H1 (cell line): ENCODE measurements around the gene PLEKHB1. TPM values are rescaled to one million over a fixed set of nuclear protein-coding genes. Genes with fewer than 3 reads are reported as not detected.

Experiments
- KDM5A ChIP-seq: fragments of 200-600 bp; IDR thresholded peaks from 2 replicates; pipeline ENCODE4 v1.7.1; 2012; ENCODE audit warnings: mild to moderate bottlenecking, low read length, inconsistent platforms, mixed read lengths
- SAP30 ChIP-seq: fragments of 300-600 bp; sonication (generic); IDR thresholded peaks from 2 replicates; pipeline ENCODE4 v1.7.1; 2012; ENCODE audit warnings: low read length, moderate library complexity, mild to moderate bottlenecking, inconsistent platforms; ENCODE audit not compliant: insufficient read depth, insufficient replicate concordance
- SUZ12 ChIP-seq: fragments of 200-600 bp; sonication (generic); IDR thresholded peaks from 2 replicates; pipeline ENCODE4 v1.6.1; 2012; ENCODE audit warnings: mild to moderate bottlenecking, inconsistent platforms, low read length, moderate library complexity, mixed read lengths
- polyA plus RNA-seq, 7 experiments: library from polyadenylated mRNA; depleted of rRNA in 3 of 7; stranded (reverse) in 5 of 7; unstranded in 2 of 7; fragments of >200 nt in 5 of 7; fragments of 200-250 nt in 2 of 7; gene quantifications; 1 replicate in 5 of 7; 2 replicates in 1 of 7; 4 replicates in 1 of 7; pipeline versions ENCODE4 v1.2.1 to v1.2.3, GENCODE V29; 2011 to 2013; ENCODE audit warnings: missing spikeins in 2 of 7, mixed read lengths in 2 of 7
- total RNA-seq: library from RNA; stranded (reverse); fragmentation: NEBNext Ultra II Directional; extraction: Animal tissue kit (Norgen Biotek cat#: 25700); gene quantifications from 2 replicates; pipeline ENCODE4 v1.2.1, GENCODE V29; 2021
- TF ChIP-seq, protein P1 (sequence below): IDR thresholded peaks from 2 replicates; pipeline ENCODE4 v1.6.1; 2011; ENCODE audit warnings: low read length, improper control_type of control experiment

The PLEKHB1 gene
- total and polyA plus RNA-seq, 2 of the 8 experiments (the other 6 are each of a cell fraction or from before 2014, with no cell fraction given), result 14.8 to 24.5 TPM

DNA sequence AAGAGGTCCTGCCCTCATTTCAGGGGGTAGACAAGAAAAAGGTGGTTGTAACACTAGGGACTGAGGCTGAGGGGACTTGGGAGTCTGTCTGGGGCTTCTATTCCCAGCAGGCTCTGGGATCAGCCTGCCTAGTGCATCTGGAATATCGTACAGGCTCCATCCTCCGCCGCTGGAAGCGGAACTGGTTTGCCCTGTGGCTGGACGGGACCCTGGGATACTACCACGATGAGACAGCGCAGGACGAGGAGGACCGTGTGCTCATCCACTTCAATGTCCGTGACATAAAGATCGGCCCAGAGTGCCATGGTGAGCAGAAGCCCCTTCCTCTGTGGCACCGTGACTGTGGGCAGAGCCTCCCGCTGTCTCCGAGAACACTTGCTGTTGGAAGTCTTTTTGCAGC is 4.0 kb downstream of the PLEKHB1 start (continued):
- TF ChIP-seq, protein P1, sequence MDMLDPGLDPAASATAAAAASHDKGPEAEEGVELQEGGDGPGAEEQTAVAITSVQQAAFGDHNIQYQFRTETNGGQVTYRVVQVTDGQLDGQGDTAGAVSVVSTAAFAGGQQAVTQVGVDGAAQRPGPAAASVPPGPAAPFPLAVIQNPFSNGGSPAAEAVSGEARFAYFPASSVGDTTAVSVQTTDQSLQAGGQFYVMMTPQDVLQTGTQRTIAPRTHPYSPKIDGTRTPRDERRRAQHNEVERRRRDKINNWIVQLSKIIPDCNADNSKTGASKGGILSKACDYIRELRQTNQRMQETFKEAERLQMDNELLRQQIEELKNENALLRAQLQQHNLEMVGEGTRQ, result no peak
- no peak for TF ChIP-seq KDM5A
- TF ChIP-seq SAP30, result no peak
- TF ChIP-seq SUZ12, result no peak
